ENCODE data around the gene AK2.

The AK2 gene

DNA sequence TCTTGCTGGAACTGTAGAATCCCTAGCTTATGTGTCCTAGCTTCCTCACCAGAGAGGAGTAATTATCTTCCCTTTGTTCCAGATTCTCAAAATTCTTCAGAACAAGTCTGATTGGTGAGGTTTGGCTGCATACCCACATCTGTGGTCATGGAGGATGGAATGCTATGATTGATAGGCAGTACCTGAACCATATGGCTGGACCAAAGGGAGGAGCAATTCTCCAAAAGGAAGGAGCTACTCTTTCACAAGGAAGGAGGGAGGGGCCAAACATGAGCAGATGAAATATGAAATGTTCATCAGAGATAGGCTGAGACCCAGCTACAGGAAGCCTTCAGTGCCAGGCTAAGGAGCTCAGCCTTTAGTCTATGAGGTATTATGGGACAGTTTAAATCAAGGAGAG, 67.1 kb downstream of the AK2 start:
- no peak for DNase-seq

DNA sequence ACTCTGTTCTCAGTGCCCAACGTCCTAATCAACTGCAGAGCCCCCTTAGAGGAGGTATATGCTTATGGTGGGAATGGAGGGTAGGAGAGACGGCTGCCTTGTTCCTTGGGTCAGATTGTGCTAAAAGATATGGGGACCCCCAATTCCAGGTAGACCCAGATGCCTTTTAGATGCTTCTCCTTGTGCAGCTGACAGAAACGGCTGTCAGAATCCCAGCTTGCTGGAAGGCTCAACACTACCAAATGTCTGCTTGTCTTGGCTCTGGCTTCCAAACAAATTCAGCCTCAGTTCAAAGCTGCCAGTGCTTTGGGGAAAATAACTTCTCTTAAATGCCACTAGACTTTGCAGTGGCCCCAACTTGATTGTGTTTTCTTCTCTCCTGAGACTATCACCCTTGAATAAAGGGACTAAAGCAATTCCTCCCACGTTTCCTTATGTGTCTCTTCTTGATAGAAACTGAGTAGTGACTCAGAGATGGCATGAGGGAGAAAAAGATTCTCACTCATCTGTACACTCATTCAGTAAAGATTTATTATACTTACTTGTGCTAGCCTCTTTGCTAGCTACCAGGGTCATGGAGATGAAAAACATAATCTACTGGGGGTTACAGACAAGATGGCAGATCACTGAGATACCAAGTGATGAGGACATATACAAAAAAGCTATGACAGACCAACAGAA, 68.7 kb downstream of the AK2 start:
- no peak for DNase-seq

DNA sequence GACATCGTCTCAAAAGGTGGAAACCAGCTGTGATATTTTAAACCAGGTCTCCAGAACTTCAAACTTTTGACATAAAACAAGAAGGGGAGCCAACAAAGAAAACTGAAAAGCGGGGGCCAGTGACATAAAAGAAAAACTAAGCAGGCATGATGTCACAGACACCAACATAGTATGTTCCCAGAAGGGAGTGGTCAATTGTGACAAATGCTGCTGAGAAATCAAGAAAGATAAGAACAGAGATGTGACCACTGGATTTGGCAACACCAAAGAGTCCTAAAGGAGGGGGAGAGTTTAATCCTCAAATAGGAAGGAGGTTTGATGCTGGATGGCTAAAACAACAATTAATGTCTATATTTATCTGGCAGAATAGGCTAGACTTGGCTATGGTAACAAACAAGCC, 69.8 kb downstream of the AK2 start:
- DNase-seq, result no peak

DNA sequence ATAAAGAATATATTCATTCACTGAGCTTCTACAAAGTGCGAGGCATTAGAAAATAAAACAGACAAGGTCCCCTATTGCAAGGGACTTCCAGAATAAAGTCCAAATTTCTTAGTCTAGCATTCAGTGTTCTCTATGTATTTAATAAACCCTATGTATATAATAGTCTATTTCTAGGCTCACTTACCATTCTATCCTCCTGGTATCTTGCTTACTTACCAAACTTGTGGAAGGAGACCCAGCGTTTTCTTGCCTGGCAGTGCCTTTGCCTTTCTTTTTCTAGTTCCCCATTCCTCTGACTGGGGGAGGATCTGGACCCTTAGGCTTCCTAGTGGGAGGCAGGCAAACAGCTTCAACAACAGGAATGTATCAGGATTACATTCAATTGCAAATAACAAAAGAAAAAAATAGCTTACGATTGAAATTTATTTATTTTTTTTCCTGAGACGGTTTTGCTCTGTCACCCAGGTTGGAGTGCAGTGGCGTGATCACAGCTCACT, 71.4 kb downstream of the AK2 start:
- no peak for DNase-seq

DNA sequence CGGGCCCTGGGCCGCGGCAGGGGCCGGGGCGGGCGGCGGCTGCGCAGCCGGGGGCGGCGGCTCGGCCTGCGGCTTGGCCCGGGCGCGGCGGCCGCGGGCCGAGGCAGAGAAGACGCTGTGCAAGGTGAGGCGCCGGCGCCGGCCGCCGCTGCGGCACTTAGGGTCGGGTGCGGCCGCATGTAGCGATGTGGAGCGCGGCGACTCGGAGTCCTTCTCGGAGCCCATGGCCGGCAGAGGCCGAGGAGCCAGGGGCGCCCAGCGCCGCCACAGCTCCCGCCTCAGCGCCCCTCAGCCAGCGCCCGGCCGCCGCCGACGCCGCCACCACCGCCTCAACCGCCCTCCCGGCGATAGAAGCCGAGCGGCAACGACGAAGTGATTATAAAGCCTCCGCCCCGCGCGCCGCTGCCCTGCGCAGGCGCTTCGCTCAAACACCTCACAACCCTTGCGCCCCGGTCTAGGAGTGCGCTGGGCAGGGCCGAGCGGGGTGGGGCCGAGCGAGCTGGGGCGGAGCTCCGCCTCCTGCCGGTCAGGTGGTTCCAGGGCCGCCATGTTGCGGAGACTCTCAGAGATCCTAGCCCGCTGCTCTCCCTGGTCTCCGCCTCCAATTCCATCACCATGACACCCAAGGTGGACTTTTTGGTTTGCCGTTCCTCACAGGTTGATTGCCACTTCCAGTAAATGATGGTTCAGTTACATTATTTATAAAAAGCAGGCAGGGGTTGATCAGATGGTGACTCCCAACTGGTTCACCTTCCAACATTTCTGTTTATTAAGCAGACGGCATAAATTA, 72.0 kb downstream of the AK2 start, which contains the start of gene RNF19B:
Gene RNF19B (minus strand): TSS at position 349 of the 790 bp plus-strand sequence. CDS start 124 bp downstream, at position 225.
- peak; percentile 84 to 91 (median 88) for DNase-seq

DNA sequence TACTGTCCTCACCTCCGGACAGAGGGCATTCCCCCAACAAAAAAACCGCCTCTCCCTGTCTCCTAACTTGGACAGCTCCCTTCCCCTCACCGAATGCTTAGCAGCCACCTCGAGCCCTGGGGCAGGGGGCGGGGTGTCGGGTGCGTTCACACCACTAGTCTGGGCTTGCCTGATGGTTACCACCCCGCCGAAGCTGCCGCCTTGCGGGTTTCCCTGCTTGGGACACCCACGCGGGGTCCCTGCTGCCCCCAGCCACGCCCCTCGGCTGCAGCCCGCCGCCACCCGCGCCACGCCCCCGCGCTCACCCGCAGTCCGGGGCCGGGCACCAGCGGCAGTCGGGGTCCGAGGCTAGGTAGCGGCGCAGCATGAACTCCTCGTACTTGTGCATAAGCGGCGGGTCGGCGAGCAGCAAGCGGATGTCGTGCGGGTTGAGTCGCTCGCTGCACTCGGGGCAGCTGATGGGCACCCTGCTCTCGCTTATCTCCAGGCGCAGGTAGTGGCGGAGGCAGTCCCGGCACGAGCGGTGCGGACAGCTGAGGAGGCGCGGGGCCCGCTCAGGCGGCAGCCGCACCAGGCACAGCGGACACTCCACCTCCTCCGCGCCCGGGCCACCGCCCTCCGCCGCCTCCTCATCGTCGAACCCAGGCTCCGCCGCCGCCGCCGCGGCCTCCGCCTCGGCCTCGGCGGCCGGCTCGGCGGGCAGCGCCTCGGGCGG, 72.8 kb downstream of the AK2 start:
- peak; percentile 45 to 79 (median 58) for DNase-seq

DNA sequence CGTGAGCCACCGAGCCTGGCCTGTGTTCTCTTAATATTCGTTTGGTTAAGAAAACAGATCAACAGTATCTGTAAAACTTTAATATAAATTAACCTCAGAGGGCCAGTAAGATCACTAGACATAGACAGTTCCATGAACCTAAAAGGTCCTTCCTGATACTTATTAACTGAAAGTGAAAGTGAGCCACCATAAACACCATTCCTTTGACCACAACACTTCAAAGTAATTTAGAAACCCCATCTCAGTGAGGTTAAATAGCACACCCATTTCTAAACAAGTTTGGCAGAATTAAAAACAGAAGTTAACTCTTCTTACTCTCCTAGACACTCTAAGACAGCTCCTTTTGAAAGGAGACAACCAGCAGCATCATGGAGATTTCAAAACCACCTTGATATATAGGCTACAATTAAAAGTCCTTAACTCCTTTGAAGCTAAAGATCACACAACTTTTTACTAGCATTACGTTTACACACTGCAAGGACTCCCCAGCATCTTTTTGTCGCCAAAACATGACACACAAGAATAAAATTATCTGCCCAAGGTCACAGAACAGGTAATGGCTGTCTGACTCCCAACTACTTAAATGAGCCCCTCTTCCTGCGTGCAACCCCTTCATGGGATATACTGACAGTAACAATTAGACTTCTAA, 74.3 kb downstream of the AK2 start:
- DNase-seq, result no peak

DNA sequence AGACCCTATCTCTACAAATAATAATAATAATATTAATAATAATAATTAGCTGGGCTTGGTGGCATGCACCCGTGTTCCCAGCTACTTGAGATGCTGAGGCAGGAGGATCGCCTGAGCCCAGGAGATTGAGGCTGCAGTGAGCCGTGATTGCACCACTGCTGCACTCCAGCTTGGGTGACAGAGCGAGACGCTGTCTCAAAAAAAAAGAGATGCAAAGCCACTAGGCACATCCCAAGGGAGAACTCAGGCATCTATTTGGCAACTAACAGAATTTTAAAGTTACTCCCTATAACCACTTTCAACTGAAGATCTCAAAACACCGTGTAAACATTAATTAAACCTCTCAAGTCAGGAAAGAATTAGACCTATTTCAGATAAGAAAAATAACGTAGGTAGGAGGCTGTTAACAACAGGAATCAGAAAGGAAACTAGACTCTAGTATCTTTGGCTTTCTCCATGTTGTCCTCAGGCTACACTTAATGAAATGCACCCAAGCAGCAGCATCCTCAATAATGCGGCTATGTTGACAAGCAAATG, 75.8 kb downstream of the AK2 start:
- DNase-seq, result no peak

DNA sequence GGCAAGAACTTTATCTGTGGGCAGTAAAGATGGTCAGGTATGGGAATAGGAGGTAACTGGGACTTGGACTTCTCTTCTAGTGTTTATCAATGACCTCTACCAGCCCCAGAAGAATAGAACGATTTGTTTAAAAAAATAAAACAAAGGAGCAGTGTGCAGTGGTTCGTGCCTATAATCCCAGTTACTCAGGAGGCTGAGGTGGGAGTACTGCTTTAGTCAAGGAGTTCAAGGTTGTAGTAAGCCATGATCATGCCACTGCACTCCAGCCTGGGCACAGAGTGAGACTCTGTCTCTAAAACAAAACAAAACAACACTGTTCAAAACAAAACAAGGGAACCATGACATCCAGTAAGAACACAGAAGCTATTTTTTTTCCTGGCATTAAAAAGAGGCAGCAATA, 76.3 kb downstream of the AK2 start:
- DNase-seq, result no peak

DNA sequence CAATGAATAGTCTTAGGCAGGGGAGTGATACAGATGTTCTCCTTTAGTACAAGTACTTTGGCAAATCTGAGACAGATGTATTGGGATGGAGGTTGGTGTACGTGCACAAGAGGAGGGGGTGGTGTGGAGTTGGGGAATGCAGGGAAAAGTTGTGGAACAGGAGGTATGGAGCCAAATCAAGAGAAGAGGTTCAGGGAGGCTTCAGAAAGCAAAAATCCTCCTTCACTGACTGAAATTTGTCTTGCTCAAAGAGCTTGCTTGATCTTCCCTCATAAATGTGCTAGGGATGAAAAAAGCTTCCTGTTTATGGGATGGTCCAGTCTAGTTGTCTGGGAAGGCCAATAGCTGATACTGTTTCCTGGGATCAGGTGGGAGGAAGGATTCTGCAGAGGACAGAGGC, 77.9 kb downstream of the AK2 start:
- no peak for DNase-seq

All from stimulated activated naive CD4-positive, alpha-beta T cell (primary cell).